Hepatic stellate cell (primary cell): ENCODE data around the gene ZFAND5.

Source experiments
- DNase-seq: peaks from one replicate; pipeline ENCODE4 v3.0.0; 2011; ENCODE audit warnings: low spot score

The ZFAND5 gene

DNA sequence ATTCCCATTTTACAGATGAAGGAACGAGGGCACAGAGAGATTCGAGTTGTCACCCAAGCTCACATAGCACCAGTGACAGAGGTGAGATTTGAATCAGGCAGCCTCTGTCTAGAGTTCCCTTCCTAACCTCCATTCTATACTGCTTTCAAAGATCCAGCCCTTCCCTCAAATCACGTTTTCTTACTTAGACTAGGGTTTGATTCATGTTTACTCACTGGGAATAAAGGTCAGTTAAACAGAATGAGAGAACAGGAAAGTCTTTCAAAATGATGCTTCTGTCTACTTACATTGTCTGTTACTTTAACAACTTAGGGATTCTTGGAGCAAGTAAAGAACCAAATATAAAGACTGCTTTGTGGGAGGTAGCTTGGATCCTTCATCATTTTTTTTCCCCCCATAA, 40.0 kb downstream of the ZFAND5 start:
- no peak for DNase-seq

DNA sequence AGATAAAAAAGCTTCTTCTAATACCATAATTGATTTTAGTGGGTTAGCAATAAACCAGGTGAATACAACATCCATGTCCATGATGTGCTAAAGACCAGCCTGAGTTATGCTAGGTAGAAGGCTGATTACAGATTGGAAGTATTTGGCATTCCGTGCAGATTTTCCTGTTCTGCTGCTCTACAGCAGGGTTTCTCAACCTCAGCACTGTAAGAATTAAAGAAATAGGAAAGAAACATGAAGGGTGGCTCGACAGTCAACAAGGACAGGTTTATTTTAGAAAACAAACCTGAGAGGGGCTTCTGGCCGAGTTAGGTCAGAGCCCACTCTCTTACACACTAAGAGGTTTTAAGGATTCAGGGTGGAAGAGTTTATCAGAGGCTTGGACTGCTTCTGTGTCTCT, 42.3 kb downstream of the ZFAND5 start:
- no peak for DNase-seq

GRCh38 chr9:72322259-72322658, 42.7 kb downstream of the ZFAND5 start:
- DNase-seq, result no peak

- no peak for DNase-seq
Measured at GRCh38 chr9:72315510-72316311, 49.3 kb downstream of the ZFAND5 start.

GRCh38 chr9:72315089-72315509, 49.9 kb downstream of the ZFAND5 start:
- DNase-seq, result peak; percentile 8

GRCh38 chr9:72313507-72313906, 51.5 kb downstream of the ZFAND5 start:
- no peak for DNase-seq

GRCh38 chr9:72312386-72312987, 52.5 kb downstream of the ZFAND5 start:
- no peak for DNase-seq

DNA sequence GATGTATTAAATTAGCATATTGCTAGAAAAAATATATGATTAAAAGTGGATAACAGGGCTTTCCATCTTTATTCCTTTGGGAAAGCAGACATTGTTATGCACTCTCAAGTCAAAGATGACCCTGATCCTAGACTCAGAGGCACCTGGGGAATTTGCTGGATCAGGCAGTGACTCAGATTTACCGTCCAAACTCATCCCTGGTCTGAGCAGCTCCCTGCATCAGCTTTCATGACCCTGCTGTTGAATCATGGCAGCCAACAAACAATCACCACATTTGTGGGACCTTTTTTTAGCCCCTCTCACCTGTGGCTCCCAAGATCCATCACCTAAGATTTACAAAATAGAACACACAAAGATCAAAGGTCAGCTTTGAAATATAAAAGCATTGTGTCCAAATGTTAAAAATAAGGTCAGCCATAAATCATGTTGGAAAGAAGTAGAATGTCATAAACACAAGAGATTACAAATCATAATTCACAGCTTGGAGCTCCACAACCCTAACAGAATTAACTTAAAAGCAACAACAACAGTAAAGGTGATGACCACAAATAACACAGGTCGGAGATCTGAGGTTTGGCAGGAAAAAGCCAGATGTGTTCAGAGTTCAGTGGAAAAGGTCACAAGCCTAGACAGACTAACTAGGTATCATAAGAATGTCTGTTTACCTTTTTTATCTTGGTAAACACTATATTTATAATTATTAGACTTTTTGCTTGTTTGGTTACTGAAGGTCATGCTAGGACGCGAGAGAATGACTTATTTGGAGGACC, 55.5 kb downstream of the ZFAND5 start:
- DNase-seq, result no peak

DNA sequence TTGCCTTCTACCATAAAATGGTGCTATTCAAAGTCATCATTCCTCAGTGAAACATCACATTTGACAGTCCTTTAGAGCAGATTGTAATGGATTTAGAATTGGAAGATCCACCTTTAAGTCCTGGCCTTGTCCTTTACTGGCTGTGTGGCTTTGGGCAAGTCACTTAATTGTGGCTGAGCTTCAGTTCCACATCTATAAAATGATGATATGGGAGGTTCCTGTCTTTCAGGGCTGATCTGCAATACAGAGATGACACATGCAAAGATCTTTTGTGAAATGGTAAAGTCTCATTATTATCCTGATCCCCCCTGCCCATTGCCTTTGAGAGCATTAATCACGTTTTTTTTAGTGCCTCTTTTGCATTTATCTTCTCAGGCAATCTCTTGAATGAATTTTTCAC, 58.2 kb downstream of the ZFAND5 start:
- no peak for DNase-seq

DNA sequence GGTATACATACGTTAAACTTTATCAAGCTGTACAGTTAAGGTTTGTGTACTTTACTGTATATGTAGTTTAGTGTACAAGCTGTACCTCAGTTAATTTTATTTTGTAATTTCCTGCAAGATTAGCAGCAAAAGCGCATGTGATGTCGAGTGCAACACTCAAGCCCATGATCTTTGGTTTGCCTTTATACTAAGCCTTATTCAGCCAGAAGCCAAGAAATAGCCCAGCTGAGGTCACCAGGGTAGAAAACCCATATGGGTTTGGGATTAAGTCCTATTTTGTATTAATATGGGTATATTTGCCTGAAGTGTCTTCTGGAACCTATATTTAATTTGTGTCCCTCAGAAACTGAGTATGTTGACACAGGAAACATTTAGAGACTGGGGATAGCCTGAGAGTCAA, 59.3 kb downstream of the ZFAND5 start:
- DNase-seq, result no peak

DNA sequence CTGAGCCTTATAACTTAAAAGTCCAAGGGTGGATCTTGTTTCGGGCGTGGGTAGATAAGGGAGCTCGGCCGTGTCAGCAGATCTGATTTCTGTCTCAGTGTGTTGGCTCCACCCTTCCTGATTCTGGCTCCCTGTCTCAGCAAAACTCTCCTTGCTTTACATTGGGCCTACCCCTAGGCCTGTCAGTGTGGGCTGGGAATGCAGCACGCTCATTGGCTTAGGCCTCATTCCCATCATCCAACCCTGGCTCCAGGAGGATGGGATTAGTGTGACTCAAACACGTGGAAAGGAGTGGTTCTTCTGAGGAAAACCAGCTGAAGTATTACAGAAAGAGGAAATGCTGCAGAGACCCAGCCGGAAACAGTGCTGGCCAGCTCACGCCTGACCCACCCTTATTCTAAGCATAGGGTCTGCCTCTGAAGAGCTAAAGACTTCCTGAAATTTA, 59.9 kb downstream of the ZFAND5 start:
- DNase-seq, result peak; percentile 72

DNA sequence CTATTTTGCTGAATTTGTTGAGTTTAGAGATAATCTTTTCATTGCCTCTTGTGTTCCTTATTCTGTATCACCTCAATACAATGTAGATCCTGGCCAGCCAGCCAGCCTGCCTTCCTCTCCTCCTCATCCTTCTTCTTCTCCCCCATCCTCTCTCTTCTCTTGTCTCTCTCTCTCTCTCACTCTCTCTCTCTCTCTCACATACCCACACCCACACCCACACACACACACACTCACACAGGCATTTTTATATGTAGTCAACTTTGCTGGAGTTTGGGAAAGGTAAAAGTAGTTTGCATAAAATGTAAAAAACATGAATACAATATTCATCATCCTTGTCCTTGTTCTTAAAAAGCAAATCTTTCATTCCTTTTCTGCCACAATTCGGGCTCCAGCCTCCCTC, 60.5 kb downstream of the ZFAND5 start:
- DNase-seq, result no peak
